Loucy (cell line): ENCODE data around the gene NOS1.

Experiments used
- H2AFZ ChIP-seq: fragments of 200-600 bp; sonication (generic); 2 replicates; pipeline ENCODE4 v1.6.0; 2016; ENCODE audit warnings: antibody characterized with exemption, mild to moderate bottlenecking, low read length, moderate library complexity
- H3F3A ChIP-seq: fragments of 200-600 bp; 2 replicates; pipeline ENCODE4 v1.6.0; 2016; ENCODE audit warnings: antibody characterized with exemption, low read depth, mild to moderate bottlenecking
- H3K27me3 ChIP-seq: fragments of 200-600 bp; sonication (generic); 2 replicates; pipeline ENCODE4 v1.6.1; 2014; ENCODE audit warnings: low read length, mild to moderate bottlenecking; ENCODE audit not compliant: insufficient read depth, poor library complexity, severe bottlenecking
- H3K36me3 ChIP-seq: fragments of 200-600 bp; sonication (generic); 2 replicates; pipeline ENCODE4 v1.6.1; 2016; ENCODE audit warnings: low read length; ENCODE audit not compliant: insufficient read depth
- H3K4me1 ChIP-seq: fragments of 200-600 bp; sonication (generic); 2 replicates; pipeline ENCODE4 v1.5.1; 2014; ENCODE audit warnings: low read length, mild to moderate bottlenecking; ENCODE audit not compliant: insufficient read depth, poor library complexity, severe bottlenecking
- H3K4me2 ChIP-seq: fragments of 200-600 bp; sonication (generic); 2 replicates; pipeline ENCODE4 v1.6.0; 2014; ENCODE audit warnings: antibody characterized with exemption, low read length, low read depth, mild to moderate bottlenecking; ENCODE audit not compliant: poor library complexity, severe bottlenecking
- H3K4me3 ChIP-seq: fragments of 200-600 bp; sonication (generic); 2 replicates; pipeline ENCODE4 v1.5.1; 2014; ENCODE audit warnings: low read length, mild to moderate bottlenecking, mixed read lengths; ENCODE audit not compliant: poor library complexity, severe bottlenecking
- H3K79me2 ChIP-seq: fragments of 200-600 bp; sonication (generic); 2 replicates; pipeline ENCODE4 v1.6.1; 2014; ENCODE audit warnings: low read length; ENCODE audit not compliant: insufficient read depth
- H3K9ac ChIP-seq: fragments of 200-600 bp; sonication (generic); 2 replicates; pipeline ENCODE4 v1.6.0; 2014; ENCODE audit warnings: mild to moderate bottlenecking, low read depth, low read length, moderate library complexity; ENCODE audit not compliant: poor library complexity, severe bottlenecking
- H3K9me2 ChIP-seq: fragments of 200-600 bp; sonication (generic); replicated peaks from 2 replicates; pipeline ENCODE4 v1.6.1; 2016; ENCODE audit warnings: low read depth, low read length, mixed read lengths
- H3K9me3 ChIP-seq: fragments of 200-600 bp; sonication (generic); 2 replicates; pipeline ENCODE4 v1.6.1; 2014; ENCODE audit warnings: mild to moderate bottlenecking, antibody characterized with exemption, low read length, low read depth; ENCODE audit not compliant: insufficient read depth
- H4K20me1 ChIP-seq: fragments of 200-600 bp; sonication (generic); 2 replicates; pipeline ENCODE4 v1.6.0; 2014; ENCODE audit warnings: antibody characterized with exemption, low read length, mild to moderate bottlenecking; ENCODE audit not compliant: insufficient read depth, poor library complexity, severe bottlenecking
- EZH2phosphoT487 ChIP-seq: fragments of 200-600 bp; IDR thresholded peaks from 2 replicates; pipeline ENCODE4 v1.6.1; 2018; ENCODE audit warnings: antibody characterized with exemption, mild to moderate bottlenecking, moderate library complexity, borderline replicate concordance
- TF ChIP-seq, protein P1 (sequence below): fragments of 200-600 bp; sonication (generic); conservative IDR thresholded peaks from 2 replicates; pipeline ENCODE4 v1.5.1; 2014; ENCODE audit warnings: mild to moderate bottlenecking, antibody characterized with exemption, low read length

NOS1 gene

DNA sequence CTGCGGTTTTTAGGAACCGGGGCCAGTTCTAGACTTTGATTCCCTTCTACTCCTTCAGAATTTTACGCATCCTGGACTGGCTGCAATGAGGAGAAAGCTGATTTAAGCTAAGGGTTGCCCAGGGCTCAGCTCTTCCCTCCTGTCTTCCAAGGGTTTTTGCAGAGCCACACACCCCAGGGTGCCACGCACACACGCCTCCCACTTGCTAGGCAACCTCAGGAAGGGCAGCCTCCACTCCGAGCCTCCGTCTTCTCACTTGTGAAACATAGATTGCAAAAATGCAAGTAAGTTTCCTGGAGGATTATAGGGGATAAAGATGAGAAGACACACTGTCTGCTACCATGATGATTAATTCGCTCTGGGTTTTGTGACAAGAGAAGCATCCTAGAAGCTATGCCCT, 31.7 kb downstream of the NOS1 start:
- H3K79me2 ChIP-seq, result no peaks in the 10 kb centered on the region
- H3K9ac ChIP-seq, result no peak overlapping the region
- no peak overlapping the region for H3K4me2 ChIP-seq
- H3K4me1 ChIP-seq, result no peaks in the 10 kb centered on the region
- no peaks in the 10 kb centered on the region for H4K20me1 ChIP-seq
- H3F3A ChIP-seq, result no peaks in the 10 kb centered on the region
- no peaks in the 10 kb centered on the region for H3K36me3 ChIP-seq
- H3K27me3 ChIP-seq, result no peaks in the 10 kb centered on the region
- TF ChIP-seq EZH2phosphoT487, result no peak
- TF ChIP-seq, protein P1, sequence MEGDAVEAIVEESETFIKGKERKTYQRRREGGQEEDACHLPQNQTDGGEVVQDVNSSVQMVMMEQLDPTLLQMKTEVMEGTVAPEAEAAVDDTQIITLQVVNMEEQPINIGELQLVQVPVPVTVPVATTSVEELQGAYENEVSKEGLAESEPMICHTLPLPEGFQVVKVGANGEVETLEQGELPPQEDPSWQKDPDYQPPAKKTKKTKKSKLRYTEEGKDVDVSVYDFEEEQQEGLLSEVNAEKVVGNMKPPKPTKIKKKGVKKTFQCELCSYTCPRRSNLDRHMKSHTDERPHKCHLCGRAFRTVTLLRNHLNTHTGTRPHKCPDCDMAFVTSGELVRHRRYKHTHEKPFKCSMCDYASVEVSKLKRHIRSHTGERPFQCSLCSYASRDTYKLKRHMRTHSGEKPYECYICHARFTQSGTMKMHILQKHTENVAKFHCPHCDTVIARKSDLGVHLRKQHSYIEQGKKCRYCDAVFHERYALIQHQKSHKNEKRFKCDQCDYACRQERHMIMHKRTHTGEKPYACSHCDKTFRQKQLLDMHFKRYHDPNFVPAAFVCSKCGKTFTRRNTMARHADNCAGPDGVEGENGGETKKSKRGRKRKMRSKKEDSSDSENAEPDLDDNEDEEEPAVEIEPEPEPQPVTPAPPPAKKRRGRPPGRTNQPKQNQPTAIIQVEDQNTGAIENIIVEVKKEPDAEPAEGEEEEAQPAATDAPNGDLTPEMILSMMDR, result no peak
- no peak overlapping the region for H3K4me3 ChIP-seq
- H3K9me3 ChIP-seq, result no peaks in the 10 kb centered on the region; the same call in 1 of the 2 replicates
- H2AFZ ChIP-seq, result no peak overlapping the region
- H3K9me2 ChIP-seq, result no peaks in the 10 kb centered on the region

DNA sequence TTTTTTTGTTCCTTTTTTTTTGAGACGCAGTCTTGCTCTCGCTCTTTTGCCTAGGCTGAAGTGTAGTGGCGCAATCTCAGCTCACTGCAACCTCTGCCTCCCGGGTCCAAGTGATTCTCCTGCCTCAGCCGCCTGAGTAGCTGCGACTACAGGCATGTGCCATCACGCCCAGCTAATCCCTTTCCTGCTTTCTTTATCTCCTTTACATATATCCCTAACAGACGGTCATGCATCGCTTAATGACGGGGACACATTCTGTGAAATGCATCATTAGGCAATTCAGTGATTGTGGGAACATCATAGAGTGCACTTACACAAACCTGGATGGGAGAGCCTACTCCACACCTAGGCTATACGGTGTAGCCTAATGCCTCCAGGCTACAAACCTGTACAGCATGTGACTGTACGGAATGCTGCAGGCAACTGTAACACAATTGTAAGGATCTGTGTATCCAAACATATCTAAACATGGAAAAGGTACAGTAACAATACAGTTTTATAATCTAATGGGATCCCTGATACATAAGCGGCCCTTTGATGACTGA, 32.8 kb downstream of the NOS1 start:
- H3K36me3 ChIP-seq, result no peaks in the 10 kb centered on the region
- no peaks in the 10 kb centered on the region for H3K9me2 ChIP-seq
- H3K4me1 ChIP-seq, result no peaks in the 10 kb centered on the region
- no peak for TF ChIP-seq EZH2phosphoT487
- TF ChIP-seq, protein P1, result no peak
- no peaks in the 10 kb centered on the region for H3K79me2 ChIP-seq
- no peak overlapping the region for H3K4me3 ChIP-seq
- no peak overlapping the region for H2AFZ ChIP-seq
- H3K27me3 ChIP-seq, result no peaks in the 10 kb centered on the region
- no peaks in the 10 kb centered on the region for H4K20me1 ChIP-seq
- H3K9me3 ChIP-seq, result no peaks in the 10 kb centered on the region; the same call in 1 of the 2 replicates
- H3K9ac ChIP-seq, result no peak overlapping the region
- H3F3A ChIP-seq, result no peaks in the 10 kb centered on the region
- H3K4me2 ChIP-seq, result no peak overlapping the region

- H3K9me3 ChIP-seq, result no peaks in the 10 kb centered on the region; the same call in 1 of the 2 replicates
- no peak overlapping the region for H3K4me2 ChIP-seq
- H3K36me3 ChIP-seq, result no peaks in the 10 kb centered on the region
- H4K20me1 ChIP-seq, result no peaks in the 10 kb centered on the region
- H3K79me2 ChIP-seq, result no peaks in the 10 kb centered on the region
- H3K27me3 ChIP-seq, result no peaks in the 10 kb centered on the region
- no peak overlapping the region for H3K4me3 ChIP-seq
- H2AFZ ChIP-seq, result no peak overlapping the region
- no peaks in the 10 kb centered on the region for H3F3A ChIP-seq
- H3K9ac ChIP-seq, result no peak overlapping the region
- TF ChIP-seq EZH2phosphoT487, result no peak
- TF ChIP-seq, protein P1, result no peak
- H3K4me1 ChIP-seq, result no peaks in the 10 kb centered on the region
- H3K9me2 ChIP-seq, result no peaks in the 10 kb centered on the region
Measured at GRCh38 chr12:117322428-117322827, 39.0 kb downstream of the NOS1 start.
